Measurements from ENCODE around the gene OVCA2. TPM values are rescaled to one million over a fixed set of nuclear protein-coding genes. Genes with fewer than 3 reads are reported as not detected.
A peak's percentile ranks its signal among the peaks of the same experiment; 100 is the strongest.

Gene OVCA2
- total RNA-seq, 1 donor from 2014 or later: 44.0 TPM

- intact Hi-C loops (cut with micrococcal nuclease): no loop called here
Observed at GRCh38 chr17:2062571-2063183, 20.9 kb downstream of the OVCA2 start.

GRCh38 chr17:2063261-2064146 is 21.7 kb downstream of the OVCA2 start:
- H3K27me3 Mint-ChIP-seq (ENCODE audit: insufficient read depth): no peaks in the 10 kb centered on the region
- peaks cover 66% of the 10 kb centered on the region for H3K4me1 Mint-ChIP-seq (ENCODE audit: low read depth)
- no peak overlapping the region for H3K4me3 Mint-ChIP-seq
- DNase-seq (ENCODE audit: low spot score): no peak
- intact Hi-C loops (cut with micrococcal nuclease): no loop called here
- H3K36me3 Mint-ChIP-seq (ENCODE audit: low read depth): peaks cover 47% of the 10 kb centered on the region
- peak overlapping the region; percentile 79 for H3K27ac Mint-ChIP-seq
- no peaks in the 10 kb centered on the region for H3K9me3 Mint-ChIP-seq

More at GRCh38 chr17:2062571-2063183, 20.9 kb downstream of the OVCA2 start:
- H3K4me3 Mint-ChIP-seq: no peak overlapping the region
- H3K27me3 Mint-ChIP-seq (ENCODE audit: insufficient read depth): no peaks in the 10 kb centered on the region
- H3K9me3 Mint-ChIP-seq: no peaks in the 10 kb centered on the region
- H3K4me1 Mint-ChIP-seq (ENCODE audit: low read depth): peaks cover 59% of the 10 kb centered on the region
- no peak for DNase-seq (ENCODE audit: low spot score)
- peaks cover 48% of the 10 kb centered on the region for H3K36me3 Mint-ChIP-seq (ENCODE audit: low read depth)
- peak overlapping the region; percentile 79 for H3K27ac Mint-ChIP-seq

- peaks cover 53% of the 10 kb centered on the region for H3K36me3 Mint-ChIP-seq (ENCODE audit: low read depth)
- DNase-seq (ENCODE audit: low spot score): no peak
- peaks cover 72% of the 10 kb centered on the region for H3K4me1 Mint-ChIP-seq (ENCODE audit: low read depth)
- intact Hi-C loops (cut with micrococcal nuclease): no loop called here
- H3K9me3 Mint-ChIP-seq: no peaks in the 10 kb centered on the region
- no peaks in the 10 kb centered on the region for H3K27me3 Mint-ChIP-seq (ENCODE audit: insufficient read depth)
- no peak overlapping the region for H3K4me3 Mint-ChIP-seq
- H3K27ac Mint-ChIP-seq: peak overlapping the region; percentile 86
Observed at GRCh38 chr17:2064147-2064489, 22.3 kb downstream of the OVCA2 start.

GRCh38 chr17:2064520-2064971 is 22.7 kb downstream of the OVCA2 start:
- Mint-ChIP-seq H3K27me3 (ENCODE audit: insufficient read depth) (no peaks in the 10 kb centered on the region), H3K9me3 (no peaks in the 10 kb centered on the region), H3K4me3 (no peak overlapping the region), H3K36me3 (ENCODE audit: low read depth) (peaks cover 49% of the 10 kb centered on the region), H3K4me1 (ENCODE audit: low read depth) (peaks cover 72% of the 10 kb centered on the region), H3K27ac (peak overlapping the region; percentile 86)
- intact Hi-C loops (cut with micrococcal nuclease): no loop called here
- DNase-seq (ENCODE audit: low spot score): no peak

- Mint-ChIP-seq H3K27me3 (ENCODE audit: insufficient read depth) (no peaks in the 10 kb centered on the region), H3K4me1 (ENCODE audit: low read depth) (peaks cover 73% of the 10 kb centered on the region), H3K27ac (peak overlapping the region; percentile 86), H3K36me3 (ENCODE audit: low read depth) (peaks cover 49% of the 10 kb centered on the region), H3K4me3 (no peak overlapping the region), H3K9me3 (no peaks in the 10 kb centered on the region)
- intact Hi-C loops (cut with micrococcal nuclease): no loop called here
- peak; percentile 55 for DNase-seq (ENCODE audit: low spot score)
Observed at GRCh38 chr17:2064980-2065785, 23.4 kb downstream of the OVCA2 start.

GRCh38 chr17:2065949-2066400 is 24.2 kb downstream of the OVCA2 start:
- H3K27me3 Mint-ChIP-seq (ENCODE audit: insufficient read depth): no peaks in the 10 kb centered on the region
- no peak overlapping the region for H3K4me3 Mint-ChIP-seq
- H3K9me3 Mint-ChIP-seq: no peaks in the 10 kb centered on the region
- H3K4me1 Mint-ChIP-seq (ENCODE audit: low read depth): peaks cover 75% of the 10 kb centered on the region
- H3K36me3 Mint-ChIP-seq (ENCODE audit: low read depth): peaks cover 49% of the 10 kb centered on the region
- intact Hi-C loops (cut with micrococcal nuclease): no loop called here
- DNase-seq (ENCODE audit: low spot score): no peak
- peak overlapping the region; percentile 70 for H3K27ac Mint-ChIP-seq

- no peak for DNase-seq (ENCODE audit: low spot score)
- intact Hi-C loops (cut with micrococcal nuclease): no loop called here
- Mint-ChIP-seq H3K9me3 (no peaks in the 10 kb centered on the region), H3K36me3 (ENCODE audit: low read depth) (peaks cover 50% of the 10 kb centered on the region), H3K27me3 (ENCODE audit: insufficient read depth) (no peaks in the 10 kb centered on the region), H3K27ac (no peak overlapping the region), H3K4me3 (no peak overlapping the region), H3K4me1 (ENCODE audit: low read depth) (peaks cover 76% of the 10 kb centered on the region)
Observed at GRCh38 chr17:2067048-2067561, 25.3 kb downstream of the OVCA2 start.

- Mint-ChIP-seq H3K36me3 (ENCODE audit: low read depth) (peaks cover 50% of the 10 kb centered on the region), H3K4me3 (no peak overlapping the region), H3K27ac (peak overlapping the region; percentile 9), H3K27me3 (ENCODE audit: insufficient read depth) (no peaks in the 10 kb centered on the region), H3K4me1 (ENCODE audit: low read depth) (peaks cover 73% of the 10 kb centered on the region), H3K9me3 (no peaks in the 10 kb centered on the region)
- DNase-seq (ENCODE audit: low spot score): no peak
- intact Hi-C loops (cut with micrococcal nuclease): no loop called here
Observed at GRCh38 chr17:2067608-2068024, 25.8 kb downstream of the OVCA2 start.

- no peak for DNase-seq (ENCODE audit: low spot score)
- H3K36me3 Mint-ChIP-seq (ENCODE audit: low read depth): peaks cover 51% of the 10 kb centered on the region
- peak overlapping the region; percentile 9 for H3K27ac Mint-ChIP-seq
- H3K4me3 Mint-ChIP-seq: peak overlapping the region; percentile 11
- H3K4me1 Mint-ChIP-seq (ENCODE audit: low read depth): peaks cover 74% of the 10 kb centered on the region
- H3K9me3 Mint-ChIP-seq: no peaks in the 10 kb centered on the region
- H3K27me3 Mint-ChIP-seq (ENCODE audit: insufficient read depth): no peaks in the 10 kb centered on the region
- intact Hi-C loops (cut with micrococcal nuclease): no loop called here
Observed at GRCh38 chr17:2068031-2068518, 26.3 kb downstream of the OVCA2 start.

GRCh38 chr17:2068519-2069051 is 26.8 kb downstream of the OVCA2 start:
- peaks cover 50% of the 10 kb centered on the region for H3K36me3 Mint-ChIP-seq (ENCODE audit: low read depth)
- peak overlapping the region; percentile 92 for H3K27ac Mint-ChIP-seq
- H3K27me3 Mint-ChIP-seq (ENCODE audit: insufficient read depth): no peaks in the 10 kb centered on the region
- intact Hi-C loops (cut with micrococcal nuclease): no loop called here
- no peak for DNase-seq (ENCODE audit: low spot score)
- peaks cover 69% of the 10 kb centered on the region for H3K4me1 Mint-ChIP-seq (ENCODE audit: low read depth)
- no peaks in the 10 kb centered on the region for H3K9me3 Mint-ChIP-seq
- H3K4me3 Mint-ChIP-seq: peak overlapping the region; percentile 17

- Mint-ChIP-seq H3K9me3 (no peaks in the 10 kb centered on the region), H3K4me3 (peak overlapping the region; percentile 58), H3K4me1 (ENCODE audit: low read depth) (peaks cover 58% of the 10 kb centered on the region)
Observed at GRCh38 chr17:2070241-2071023, 28.6 kb downstream of the OVCA2 start.

More at GRCh38 chr17:2070241-2071023, 28.6 kb downstream of the OVCA2 start:
- Mint-ChIP-seq H3K27me3 (ENCODE audit: insufficient read depth) (no peaks in the 10 kb centered on the region), H3K36me3 (ENCODE audit: low read depth) (peaks cover 41% of the 10 kb centered on the region), H3K27ac (peak overlapping the region; percentile 92)
- intact Hi-C loops (cut with micrococcal nuclease): loop anchor here (1.0 kb wide), 4 partner anchors 14 to 170 kb away; no protein-coding TSS in a partner anchor
- DNase-seq (ENCODE audit: low spot score): peak; percentile 68
